ENCODE results near the gene CMTM4. TPM values are rescaled to one million over a fixed set of nuclear protein-coding genes. Genes with fewer than 3 reads are reported as not detected.

CMTM4 gene
- total RNA-seq, 1 experiment from 2014 or later: 0.71 TPM

DNA sequence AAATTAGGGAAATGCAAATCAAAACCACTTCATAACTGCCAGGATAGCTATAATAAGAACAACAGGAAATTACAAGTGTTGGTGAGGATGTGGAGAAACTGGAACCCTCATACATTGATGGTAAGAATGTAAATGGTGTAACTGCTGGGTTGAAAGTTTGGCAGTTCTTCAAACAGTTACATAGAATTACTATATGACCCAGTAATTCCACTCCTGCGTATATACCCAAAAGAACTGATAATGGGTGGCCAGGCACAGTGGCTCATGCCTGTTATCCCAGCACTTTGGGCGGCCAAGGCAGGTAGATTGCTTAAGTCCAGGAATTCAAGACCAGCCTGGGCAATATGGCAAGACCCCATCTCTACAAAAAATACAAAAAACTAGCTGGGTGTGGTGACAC, 4.5 kb upstream of the CMTM4 start:
- Histone ChIP-seq H3K36me3 (ENCODE audit: insufficient read depth, low read length) (no peaks in the 10 kb centered on the region), H3K9me2 (replicated peaks; ENCODE audit: insufficient read depth, low read length) (no peaks in the 10 kb centered on the region), H4K20me1 (ENCODE audit: insufficient read depth, low read depth, low read length) (no peaks in the 10 kb centered on the region), H2AFZ (ENCODE audit: low read length) (no peak overlapping the region), H3K79me2 (ENCODE audit: low read length) (no peaks in the 10 kb centered on the region), H3K9ac (ENCODE audit: low read length) (no peak overlapping the region), H3K27me3 (ENCODE audit: low read length) (no peaks in the 10 kb centered on the region), H3K4me1 (ENCODE audit: low read length) (peaks cover 4% of the 10 kb centered on the region), H3K9me3 (ENCODE audit: low read length) (no peaks in the 10 kb centered on the region), H3K27ac (ENCODE audit: low read length) (no peak overlapping the region), H3K4me3 (ENCODE audit: low read length) (no peak overlapping the region), H3K4me2 (ENCODE audit: low read depth, low read length, poor library complexity, severe bottlenecking) (no peak overlapping the region)
- no peak for DNase-seq

DNA sequence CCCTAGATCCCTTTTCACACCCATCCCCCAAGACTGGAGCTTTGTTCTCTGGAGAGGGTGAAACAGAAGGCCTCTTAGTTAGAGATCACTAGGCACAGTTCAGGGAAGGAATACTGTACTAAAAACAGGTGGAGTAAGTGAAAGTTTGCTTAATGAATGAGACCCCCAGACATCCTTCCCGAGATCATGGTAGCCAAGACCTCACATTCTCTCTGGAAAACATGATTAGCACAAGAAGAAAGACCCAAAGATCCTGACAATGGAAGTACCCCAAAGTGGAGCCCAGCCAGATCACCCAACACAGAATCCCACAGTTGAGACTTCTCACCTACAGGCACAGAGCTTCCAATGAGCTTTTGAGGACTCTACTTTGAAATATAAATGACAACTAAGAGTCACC, 3.4 kb upstream of the CMTM4 start:
- H3K27me3 ChIP-seq (ENCODE audit: low read length): no peaks in the 10 kb centered on the region
- no peaks in the 10 kb centered on the region for H3K9me2 ChIP-seq (replicated peaks; ENCODE audit: insufficient read depth, low read length)
- no peaks in the 10 kb centered on the region for H4K20me1 ChIP-seq (ENCODE audit: insufficient read depth, low read depth, low read length)
- no peaks in the 10 kb centered on the region for H3K9me3 ChIP-seq (ENCODE audit: low read length)
- no peak overlapping the region for H3K4me3 ChIP-seq (ENCODE audit: low read length)
- no peak for DNase-seq
- H2AFZ ChIP-seq (ENCODE audit: low read length): no peak overlapping the region
- H3K36me3 ChIP-seq (ENCODE audit: insufficient read depth, low read length): no peaks in the 10 kb centered on the region
- H3K27ac ChIP-seq (ENCODE audit: low read length): no peak overlapping the region
- H3K4me2 ChIP-seq (ENCODE audit: low read depth, low read length, poor library complexity, severe bottlenecking): no peak overlapping the region
- H3K79me2 ChIP-seq (ENCODE audit: low read length): no peaks in the 10 kb centered on the region
- peaks cover 4% of the 10 kb centered on the region for H3K4me1 ChIP-seq (ENCODE audit: low read length)
- no peak overlapping the region for H3K9ac ChIP-seq (ENCODE audit: low read length)

- H3K9me2 ChIP-seq (replicated peaks; ENCODE audit: insufficient read depth, low read length): no peaks in the 10 kb centered on the region
- H2AFZ ChIP-seq (ENCODE audit: low read length): no peak overlapping the region
- DNase-seq: no peak
- no peaks in the 10 kb centered on the region for H4K20me1 ChIP-seq (ENCODE audit: insufficient read depth, low read depth, low read length)
- no peaks in the 10 kb centered on the region for H3K79me2 ChIP-seq (ENCODE audit: low read length)
- no peak overlapping the region for H3K27ac ChIP-seq (ENCODE audit: low read length)
- H3K4me3 ChIP-seq (ENCODE audit: low read length): no peak overlapping the region
- H3K9me3 ChIP-seq (ENCODE audit: low read length): no peaks in the 10 kb centered on the region
- no peaks in the 10 kb centered on the region for H3K36me3 ChIP-seq (ENCODE audit: insufficient read depth, low read length)
- H3K27me3 ChIP-seq (ENCODE audit: low read length): no peaks in the 10 kb centered on the region
- H3K9ac ChIP-seq (ENCODE audit: low read length): no peak overlapping the region
- H3K4me2 ChIP-seq (ENCODE audit: low read depth, low read length, poor library complexity, severe bottlenecking): no peak overlapping the region
- H3K4me1 ChIP-seq (ENCODE audit: low read length): peaks cover 4% of the 10 kb centered on the region
These were observed 1.5 kb upstream of the CMTM4 start for GRCh38 chr16:66698046-66698445.

- no peaks in the 10 kb centered on the region for H3K79me2 ChIP-seq (ENCODE audit: low read length)
These were observed 441 bp downstream of the CMTM4 start for GRCh38 chr16:66695935-66696668.

DNA sequence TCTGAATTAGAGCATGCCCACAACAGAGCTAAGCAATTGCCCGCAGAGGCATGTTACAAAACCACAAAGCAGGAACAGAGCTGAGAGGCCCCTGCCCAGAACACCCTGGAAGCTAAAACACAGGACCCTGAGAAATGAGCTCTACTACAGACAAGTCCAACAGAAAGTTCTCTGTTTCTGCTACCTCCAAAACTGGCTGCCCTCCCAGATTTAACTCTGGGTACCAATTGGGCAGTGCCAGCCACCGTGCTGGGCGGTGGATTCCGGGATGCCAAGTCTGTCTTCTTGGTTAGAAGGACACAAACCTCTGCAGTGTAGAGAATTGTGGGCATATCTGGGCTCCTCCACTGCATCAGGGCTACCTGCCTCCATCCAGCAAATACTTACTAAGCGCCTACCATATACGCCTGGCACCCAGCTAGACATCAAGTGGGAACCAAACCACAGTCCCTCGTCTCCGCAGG, 1.0 kb downstream of the CMTM4 start:
- no peak overlapping the region for H3K9ac ChIP-seq (ENCODE audit: low read length)

More at GRCh38 chr16:66695935-66696668, 441 bp downstream of the CMTM4 start:
- H3K9ac ChIP-seq (ENCODE audit: low read length): no peak overlapping the region
- H3K9me2 ChIP-seq (replicated peaks; ENCODE audit: insufficient read depth, low read length): no peaks in the 10 kb centered on the region
- no peak overlapping the region for H3K27ac ChIP-seq (ENCODE audit: low read length)
- H3K9me3 ChIP-seq (ENCODE audit: low read length): no peaks in the 10 kb centered on the region
- no peak overlapping the region for H2AFZ ChIP-seq (ENCODE audit: low read length)
- no peaks in the 10 kb centered on the region for H3K36me3 ChIP-seq (ENCODE audit: insufficient read depth, low read length)
- peaks cover 4% of the 10 kb centered on the region for H3K4me1 ChIP-seq (ENCODE audit: low read length)
- no peak overlapping the region for H3K4me3 ChIP-seq (ENCODE audit: low read length)
- no peaks in the 10 kb centered on the region for H4K20me1 ChIP-seq (ENCODE audit: insufficient read depth, low read depth, low read length)
- H3K27me3 ChIP-seq (ENCODE audit: low read length): no peaks in the 10 kb centered on the region
- no peak overlapping the region for H3K4me2 ChIP-seq (ENCODE audit: low read depth, low read length, poor library complexity, severe bottlenecking)
- DNase-seq: no peak

GRCh38 chr16:66693149-66693548, 3.4 kb downstream of the CMTM4 start:
- no peak overlapping the region for H3K4me3 ChIP-seq (ENCODE audit: low read length)
- no peaks in the 10 kb centered on the region for H3K9me2 ChIP-seq (replicated peaks; ENCODE audit: insufficient read depth, low read length)
- peaks cover 4% of the 10 kb centered on the region for H3K4me1 ChIP-seq (ENCODE audit: low read length)
- no peaks in the 10 kb centered on the region for H3K36me3 ChIP-seq (ENCODE audit: insufficient read depth, low read length)
- H3K4me2 ChIP-seq (ENCODE audit: low read depth, low read length, poor library complexity, severe bottlenecking): no peak overlapping the region
- H3K9ac ChIP-seq (ENCODE audit: low read length): no peak overlapping the region
- H4K20me1 ChIP-seq (ENCODE audit: insufficient read depth, low read depth, low read length): no peaks in the 10 kb centered on the region
- H3K27me3 ChIP-seq (ENCODE audit: low read length): no peaks in the 10 kb centered on the region
- no peak overlapping the region for H2AFZ ChIP-seq (ENCODE audit: low read length)
- no peaks in the 10 kb centered on the region for H3K9me3 ChIP-seq (ENCODE audit: low read length)
- H3K27ac ChIP-seq (ENCODE audit: low read length): no peak overlapping the region
- H3K79me2 ChIP-seq (ENCODE audit: low read length): no peaks in the 10 kb centered on the region
- no peak for DNase-seq

More for the DNA sequence above, 1.0 kb downstream of the CMTM4 start:
- Histone ChIP-seq H2AFZ (ENCODE audit: low read length) (no peak overlapping the region), H3K79me2 (ENCODE audit: low read length) (no peaks in the 10 kb centered on the region), H3K27me3 (ENCODE audit: low read length) (no peaks in the 10 kb centered on the region), H4K20me1 (ENCODE audit: insufficient read depth, low read depth, low read length) (no peaks in the 10 kb centered on the region), H3K9me2 (replicated peaks; ENCODE audit: insufficient read depth, low read length) (no peaks in the 10 kb centered on the region), H3K4me1 (ENCODE audit: low read length) (peaks cover 4% of the 10 kb centered on the region), H3K4me2 (ENCODE audit: low read depth, low read length, poor library complexity, severe bottlenecking) (no peak overlapping the region), H3K36me3 (ENCODE audit: insufficient read depth, low read length) (no peaks in the 10 kb centered on the region), H3K27ac (ENCODE audit: low read length) (no peak overlapping the region), H3K4me3 (ENCODE audit: low read length) (no peak overlapping the region), H3K9me3 (ENCODE audit: low read length) (no peaks in the 10 kb centered on the region)
- DNase-seq: peak; percentile 37

- no peaks in the 10 kb centered on the region for H3K9me2 ChIP-seq (replicated peaks; ENCODE audit: insufficient read depth, low read length)
- H3K9ac ChIP-seq (ENCODE audit: low read length): no peak overlapping the region
- H3K4me1 ChIP-seq (ENCODE audit: low read length): peaks cover 4% of the 10 kb centered on the region
- no peak overlapping the region for H2AFZ ChIP-seq (ENCODE audit: low read length)
- H3K27me3 ChIP-seq (ENCODE audit: low read length): no peaks in the 10 kb centered on the region
- H3K4me2 ChIP-seq (ENCODE audit: low read depth, low read length, poor library complexity, severe bottlenecking): no peak overlapping the region
- DNase-seq: no peak
- H4K20me1 ChIP-seq (ENCODE audit: insufficient read depth, low read depth, low read length): no peaks in the 10 kb centered on the region
- H3K79me2 ChIP-seq (ENCODE audit: low read length): no peaks in the 10 kb centered on the region
- H3K9me3 ChIP-seq (ENCODE audit: low read length): no peaks in the 10 kb centered on the region
- H3K27ac ChIP-seq (ENCODE audit: low read length): no peak overlapping the region
- no peaks in the 10 kb centered on the region for H3K36me3 ChIP-seq (ENCODE audit: insufficient read depth, low read length)
- no peak overlapping the region for H3K4me3 ChIP-seq (ENCODE audit: low read length)
These were observed 4.2 kb downstream of the CMTM4 start for GRCh38 chr16:66692341-66692740.

DNA sequence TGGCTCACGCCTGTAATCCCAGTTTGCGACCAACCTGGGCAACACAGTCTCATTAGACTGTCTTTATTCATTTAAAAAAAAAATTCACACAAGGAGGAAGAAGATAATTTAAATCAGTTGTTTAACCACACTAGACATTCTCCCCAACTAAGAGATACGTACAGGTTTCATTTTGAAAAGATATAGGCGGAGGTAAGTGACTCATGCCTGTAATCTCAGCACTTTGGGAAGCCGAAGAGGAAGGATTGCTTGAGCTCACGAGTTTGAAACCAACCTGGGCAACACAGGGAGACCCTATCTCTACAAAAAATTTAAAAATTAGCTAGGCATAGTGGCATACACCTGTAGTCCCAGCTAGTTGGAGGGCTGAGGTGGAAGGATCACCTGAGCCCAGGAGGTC, 5.3 kb downstream of the CMTM4 start:
- Histone ChIP-seq H3K27ac (ENCODE audit: low read length) (no peak overlapping the region), H3K27me3 (ENCODE audit: low read length) (no peaks in the 10 kb centered on the region), H3K9me3 (ENCODE audit: low read length) (no peaks in the 10 kb centered on the region), H3K4me3 (ENCODE audit: low read length) (no peak overlapping the region), H3K4me1 (ENCODE audit: low read length) (no peaks in the 10 kb centered on the region), H3K4me2 (ENCODE audit: low read depth, low read length, poor library complexity, severe bottlenecking) (no peak overlapping the region), H2AFZ (ENCODE audit: low read length) (no peak overlapping the region), H3K9me2 (replicated peaks; ENCODE audit: insufficient read depth, low read length) (no peaks in the 10 kb centered on the region), H3K36me3 (ENCODE audit: insufficient read depth, low read length) (no peaks in the 10 kb centered on the region), H3K9ac (ENCODE audit: low read length) (no peak overlapping the region), H3K79me2 (ENCODE audit: low read length) (no peaks in the 10 kb centered on the region), H4K20me1 (ENCODE audit: insufficient read depth, low read depth, low read length) (no peaks in the 10 kb centered on the region)
- no peak for DNase-seq
